ENCODE results near the gene IGFBP1. TPM values are rescaled to one million over a fixed set of nuclear protein-coding genes. Genes with fewer than 3 reads are reported as not detected.

Gene IGFBP1
- total and polyA plus RNA-seq, 9 of the 15 experiments (the other 6 are each of a cell fraction or from before 2014, with no cell fraction given) = not detected

GRCh38 chr7:45873355-45873754 lies 14.9 kb upstream of the IGFBP1 start (continued):
- TF ChIP-seq PREB (CRISPR knock-in tag; IDR thresholded peaks at IDR 0.05) (no peak), EHMT2 (IDR thresholded peaks at IDR 0.05) (no peak), ZNF174 (CRISPR knock-in tag; IDR thresholded peaks at IDR 0.05) (no peak), CCAR2 (IDR thresholded peaks at IDR 0.05; ENCODE audit: low read depth, low read length) (no peak)

GRCh38 chr7:45874408-45875131 lies 13.7 kb upstream of the IGFBP1 start:
- ChIA-PET CTCF (ENCODE audit: low intra/inter-chr PET ratio) (no interaction called here), POLR2A (no interaction called here)

More at GRCh38 chr7:45874408-45875131, 13.7 kb upstream of the IGFBP1 start:
- Histone ChIP-seq H4K20me1 (replicated peaks; ENCODE audit: control insufficient read depth, insufficient read depth, low read length) (no peaks in the 10 kb centered on the region), H3K4me2 (ENCODE audit: insufficient read depth, low read length) (no peak overlapping the region), H3K9me1 (ENCODE audit: control insufficient read depth, insufficient read depth, low read length) (no peaks in the 10 kb centered on the region), H3K27me3 (ENCODE audit: control insufficient read depth in 2 of 2, insufficient read depth in 2 of 2, low read length in 2 of 2) (no peaks in the 10 kb centered on the region), H3K9ac (ENCODE audit: insufficient read depth in 1 of 2, low read depth in 2 of 2, low read length in 2 of 2) (no peak overlapping the region), H3K9me3 (replicated peaks; ENCODE audit: control insufficient read depth, insufficient read depth, low read depth, low read length) (no peaks in the 10 kb centered on the region), H3K27ac (ENCODE audit: extremely low read depth, low read depth, low read length) (no peak overlapping the region), H3K4me1 (replicated peaks in 1 of 2; ENCODE audit: control insufficient read depth in 2 of 2, insufficient read depth in 2 of 2, low read length in 2 of 2) (no peaks in the 10 kb centered on the region; a peak in 1 of 5 replicates), H3K79me2 (ENCODE audit: control insufficient read depth, insufficient read depth, low read length) (no peaks in the 10 kb centered on the region), H3K36me3 (ENCODE audit: control insufficient read depth, insufficient read depth, low read length) (no peaks in the 10 kb centered on the region), H2AFZ (ENCODE audit: low read depth, low read length) (no peak overlapping the region), H3K4me3 (no peak overlapping the region)
- FAIRE-seq = no peak
- intact Hi-C loops (cut with micrococcal nuclease) (no loop called here), in situ Hi-C loops (cut with MboI) (loop anchor here (25.0 kb wide), 1 partner anchor 712 kb away; the partner anchor contains the start of gene RAMP3)
- 0 out of 3 replicates have a peak, but pooled peaks have one; percentile 39 for ATAC-seq
- BruUV-seq (replicated peaks) = no TSS peak
- DNase-seq (ENCODE audit: extremely low read depth in 1 of 4, low spot score in 3 of 4) = no peak
- no peak for TF ChIP-seq FUS (optimal IDR thresholded peaks at IDR 0.05; ENCODE audit: low read depth, low read length)
- TF ChIP-seq ZFP30 (CRISPR knock-in tag; IDR thresholded peaks at IDR 0.05; ENCODE audit: borderline replicate concordance) = no peak
- TF ChIP-seq ZNF134 (CRISPR knock-in tag; conservative IDR thresholded peaks at IDR 0.05) = no peak
- TF ChIP-seq EHMT2 (IDR thresholded peaks at IDR 0.05) = no peak
- TF ChIP-seq JUND (IDR thresholded peaks at IDR 0.05; ENCODE audit: borderline replicate concordance, low read depth, low read length) = no peak
- TF ChIP-seq JUND (tag; IDR thresholded peaks at IDR 0.05; ENCODE audit: borderline replicate concordance, low read depth, low read length) = 0 out of 3 replicates have a peak, but pooled peaks have one; percentile 12
- TF ChIP-seq DMBX1 (CRISPR knock-in tag; IDR thresholded peaks at IDR 0.05; ENCODE audit: borderline replicate concordance) = no peak
- no peak for TF ChIP-seq ASH1L (IDR thresholded peaks at IDR 0.05; ENCODE audit: borderline replicate concordance, low read depth, partially characterized antibody)
- TF ChIP-seq ZBTB12 (CRISPR knock-in tag; IDR thresholded peaks at IDR 0.05) = no peak
- no peak for TF ChIP-seq RBM17 (IDR thresholded peaks at IDR 0.05; ENCODE audit: borderline replicate concordance, low read depth, low read length)
- TF ChIP-seq HNRNPK (IDR thresholded peaks at IDR 0.05; ENCODE audit: low read depth, low read length, poor library complexity, severe bottlenecking) = no peak
- peak; percentile 83 for TF ChIP-seq FOSL1 (tag; conservative IDR thresholded peaks at IDR 0.05)
- 0% methylated on average over 8 of the region's 8 CpGs for WGBS (ENCODE audit: insufficient coverage, low coverage, missing lambda C conversion rate)

All from K562 (cell line).